GM06990 (cell line): ENCODE data around the gene RAB7A.

Source experiments
- DNase-seq: peaks from one replicate; pipeline ENCODE4 v3.0.0-alpha.2; 2011; ENCODE audit not compliant: insufficient read length; ENCODE audit errors: extremely low read depth
- H3K27me3 ChIP-seq: replicated peaks from 2 replicates; pipeline ENCODE4 v1.6.0; 2011; ENCODE audit warnings: low read length; ENCODE audit not compliant: control insufficient read depth, insufficient read depth
- H3K36me3 ChIP-seq: 2 replicates; pipeline ENCODE4 v1.5.1; 2011; ENCODE audit warnings: low read length; ENCODE audit not compliant: control insufficient read depth, insufficient read depth
- H3K4me3 ChIP-seq: replicated peaks from 2 replicates; pipeline ENCODE4 v1.5.1; 2011; ENCODE audit warnings: low read depth, mild to moderate bottlenecking, control low read depth, low read length
- CTCF ChIP-seq: IDR thresholded peaks from 2 replicates; pipeline ENCODE4 v1.5.1; 2011; ENCODE audit warnings: low read length, control low read depth, mild to moderate bottlenecking, inconsistent platforms; ENCODE audit not compliant: insufficient read depth, poor library complexity, severe bottlenecking

The RAB7A gene

GRCh38 chr3:128707928-128708494 is 18.0 kb upstream of the RAB7A start:
- DNase-seq: no peak
- Histone ChIP-seq H3K4me3 (no peak overlapping the region), H3K36me3 (no peaks in the 10 kb centered on the region), H3K27me3 (no peaks in the 10 kb centered on the region)
- no peak for TF ChIP-seq CTCF

GRCh38 chr3:128709038-128709437 is 16.9 kb upstream of the RAB7A start:
- TF ChIP-seq CTCF: no peak
- Histone ChIP-seq H3K27me3 (no peaks in the 10 kb centered on the region), H3K4me3 (no peak overlapping the region), H3K36me3 (no peaks in the 10 kb centered on the region)
- no peak for DNase-seq

- no peak for DNase-seq
- H3K27me3 ChIP-seq: no peaks in the 10 kb centered on the region
- TF ChIP-seq CTCF: no peak
- H3K4me3 ChIP-seq: no peak overlapping the region
- no peaks in the 10 kb centered on the region for H3K36me3 ChIP-seq
Measured at GRCh38 chr3:128709506-128710210, 16.3 kb upstream of the RAB7A start.

- no peak for TF ChIP-seq CTCF
- no peaks in the 10 kb centered on the region for H3K36me3 ChIP-seq
- no peaks in the 10 kb centered on the region for H3K27me3 ChIP-seq
- DNase-seq: no peak
- H3K4me3 ChIP-seq: no peak overlapping the region
Measured at GRCh38 chr3:128710816-128711433, 15.1 kb upstream of the RAB7A start.

- DNase-seq: no peak
- TF ChIP-seq CTCF: no peak
- Histone ChIP-seq H3K27me3 (no peaks in the 10 kb centered on the region), H3K4me3 (no peak overlapping the region), H3K36me3 (no peaks in the 10 kb centered on the region)
Measured at GRCh38 chr3:128712848-128713247, 13.1 kb upstream of the RAB7A start.
